HepG2 (cell line): Measurements from ENCODE around the gene HINFP. TPM values are rescaled to one million over a fixed set of nuclear protein-coding genes. Genes with fewer than 3 reads are reported as not detected.
"Not testable (repeated sequence)": the region's sequence is repeated elsewhere in the genome, so short reads cannot be mapped to it uniquely, and the experiment has no call there.

Experiments used
- ATAC-seq: fragments of 200-7000 bp; cut with Tn5 transposase; 3 replicates; pipeline ENCODE4 v1.9.1; 2020; ENCODE audit warnings: mild to moderate bottlenecking, moderate library complexity
- BruUV-seq: library from RNA; stranded (reverse); fragments of 400-500 nt; replicated peaks from 2 replicates; lab custom pipeline; 2021; lab: Mats Ljungman, UMichigan
- CTCF ChIA-PET: fragments of 300-600 bp; formaldehyde crosslinking; extraction: SDS; loops from one replicate; lab custom pipeline; 2021; ENCODE audit warnings: low total read pairs, inconsistent platforms, low intra/inter-chr PET ratio; lab: Yijun Ruan, JAX
- POLR2A ChIA-PET: fragments of 350-600 bp; sonication (Branson Sonifier 250); formaldehyde crosslinking; loops from one replicate; lab custom pipeline; 2020; ENCODE audit warnings: antibody characterized with exemption, inconsistent platforms; lab: Yijun Ruan, JAX
- DNase-seq: peaks from one replicate; pipeline ENCODE4 v3.0.0-alpha.2; 2015; ENCODE audit warnings: low spot score
- FAIRE-seq: peaks from 3 replicates; lab custom pipeline; 2011; peaks lifted over from hg19 to GRCh38; lab: Jason Lieb, UNC
- H2AFZ ChIP-seq: one replicate; pipeline ENCODE4 v1.6.1; 2011; ENCODE audit warnings: low read length, inconsistent platforms
- H3K27ac ChIP-seq: fragments of 300-600 bp; 3 replicates; pipeline ENCODE4 v1.8.0; 2011; ENCODE audit warnings: mixed run types, mild to moderate bottlenecking, mixed read lengths, low read length, inconsistent platforms; ENCODE audit not compliant: insufficient read depth; ENCODE audit errors: extremely low read length
- H3K27me3 ChIP-seq, 2 experiments: fragments of 200-600 bp in 1 of 2; 2 replicates in 1 of 2; 3 replicates in 1 of 2; pipeline versions ENCODE4 v1.6.0 to v1.8.0; 2011; ENCODE audit warnings: low read length in 2 of 2, mild to moderate bottlenecking in 2 of 2, moderate library complexity in 2 of 2, inconsistent platforms in 1 of 2; ENCODE audit not compliant: insufficient read depth in 2 of 2, control insufficient read depth in 1 of 2
- H3K36me3 ChIP-seq, 2 experiments: fragments of 200-600 bp in 1 of 2; replicated peaks in 1 of 2; 2 replicates in 1 of 2; 3 replicates in 1 of 2; pipeline versions ENCODE4 v1.5.1 to v1.8.0; 2011; ENCODE audit warnings: low read length in 2 of 2, inconsistent platforms in 1 of 2; ENCODE audit not compliant: insufficient read depth in 2 of 2, control insufficient read depth in 1 of 2
- H3K4me1 ChIP-seq: 2 replicates; pipeline ENCODE4 v1.5.1; 2012; ENCODE audit warnings: low read length, inconsistent platforms; ENCODE audit not compliant: insufficient read depth
- H3K4me2 ChIP-seq: 2 replicates; pipeline ENCODE4 v1.6.0; 2011; ENCODE audit warnings: low read depth, low read length, inconsistent platforms
- H3K4me3 ChIP-seq, 3 experiments: fragments of 200-600 bp in 1 of 3; sonication (generic), shearing (Covaris generic) in 1 of 3; replicated peaks in 1 of 3; 2 replicates each; pipeline ENCODE4 v1.5.1; 2011 to 2016; ENCODE audit warnings: low read length in 3 of 3, inconsistent platforms in 2 of 3, low read depth in 2 of 3, mild to moderate bottlenecking in 2 of 3, control low read depth in 1 of 3, mixed read lengths in 1 of 3; ENCODE audit not compliant: insufficient read depth in 1 of 3
- H3K79me2 ChIP-seq: one replicate; pipeline ENCODE4 v1.6.1; 2011; ENCODE audit warnings: low read length, inconsistent platforms; ENCODE audit not compliant: insufficient read depth
- H3K9ac ChIP-seq: 2 replicates; pipeline ENCODE4 v1.6.0; 2011; ENCODE audit warnings: mild to moderate bottlenecking, low read depth, low read length, inconsistent platforms; ENCODE audit not compliant: insufficient read depth
- H3K9me3 ChIP-seq: 2 replicates; pipeline ENCODE4 v1.5.1; 2012; ENCODE audit warnings: mild to moderate bottlenecking, low read length
- H4K20me1 ChIP-seq: 2 replicates; pipeline ENCODE4 v1.6.0; 2011; ENCODE audit warnings: inconsistent platforms, mild to moderate bottlenecking, low read length, moderate library complexity; ENCODE audit not compliant: insufficient read depth
- AGO2 ChIP-seq: fragments of 200-400 bp; formaldehyde crosslinking; optimal IDR thresholded peaks from 2 replicates; pipeline ENCODE3; 2017; ENCODE audit warnings: mild to moderate bottlenecking, low read depth, low read length, moderate library complexity
- HOXA7 ChIP-seq: sonication (generic); formaldehyde crosslinking; IDR thresholded peaks from 2 replicates; pipeline ENCODE4 v1.8.1; 2022; ENCODE audit warnings: mild to moderate bottlenecking, missing genetic modification reagents, moderate library complexity
- PTBP1 ChIP-seq: fragments of 200-400 bp; formaldehyde crosslinking; IDR thresholded peaks from 2 replicates; pipeline ENCODE4 v1.6.1; 2018; ENCODE audit warnings: low read length, low read depth; ENCODE audit not compliant: poor library complexity, severe bottlenecking
- SMAD3 ChIP-seq: sonication (generic); formaldehyde crosslinking; IDR thresholded peaks from 2 replicates; pipeline ENCODE4 v1.4.0; 2020; ENCODE audit warnings: missing genetic modification reagents
- ZFP37 ChIP-seq: sonication (generic); formaldehyde crosslinking; IDR thresholded peaks from 2 replicates; pipeline ENCODE4 v1.4.0; 2020; ENCODE audit warnings: missing genetic modification reagents, borderline replicate concordance
- ZNF687 ChIP-seq: sonication (generic); formaldehyde crosslinking; IDR thresholded peaks from 2 replicates; pipeline ENCODE4 v1.5.1; 2020; ENCODE audit warnings: mild to moderate bottlenecking, missing genetic modification reagents, moderate library complexity
- ZSCAN29 ChIP-seq: sonication (generic); formaldehyde crosslinking; conservative IDR thresholded peaks from 2 replicates; pipeline ENCODE4 v1.4.0; 2020; ENCODE audit warnings: mild to moderate bottlenecking, missing genetic modification reagents
- WGBS: methylation state at CpG from one replicate; pipeline ENCODE4 v1.1.6; 2017; ENCODE audit warnings: low lambda C conversion rate; 5-methylcytosine and 5-hydroxymethylcytosine counted together
- in situ Hi-C: cut with HindIII; loops from 2 replicates; pipeline ENCODE4 v1.10.0; 2017; ENCODE audit warnings: low pct_unique_long_range_greater_than_20kb; ENCODE audit not compliant: extremely low pct_ligation_motif_present
- intact Hi-C: fragments of 100-400 bp; cut with micrococcal nuclease; formaldehyde crosslinking; loops from one replicate; pipeline ENCODE4 v1.10.0; 2022; ENCODE audit not compliant: unreplicated experiment
- polyA plus RNA-seq, 8 experiments: library from polyadenylated mRNA; depleted of rRNA in 3 of 8; stranded (reverse) in 7 of 8; unstranded in 1 of 8; fragments of >200 nt; fragmentation: Illumina TruSeq in 4 of 8; extraction: Trizol in 4 of 8; gene quantifications; 2 replicates each; pipeline versions ENCODE4 v1.2.1 to v1.2.3, GENCODE V29; 2011 to 2016; ENCODE audit warnings: low read depth in 4 of 8, missing spikeins in 1 of 8, mixed read lengths in 1 of 8; ENCODE audit not compliant: insufficient read depth in 1 of 8
- total RNA-seq, 5 experiments: library from RNA; depleted of rRNA; stranded (reverse); fragments of >200 nt; fragmentation: Illumina TruSeq; extraction: Trizol; gene quantifications; 2 replicates each; pipeline ENCODE4 v1.2.3, GENCODE V29; 2016; ENCODE audit warnings: low read depth in 1 of 5

HINFP gene
- total and polyA plus RNA-seq, 2 of the 13 experiments (the other 11 are each of a cell fraction or from before 2014, with no cell fraction given), result 15.1 to 21.4 TPM

- TF ChIP-seq ZNF687 (CRISPR knock-in tag) (no peak), HOXA7 (CRISPR knock-in tag) (no peak)
Measured at GRCh38 chr11:119180729-119181676, 59.6 kb downstream of the HINFP start (continued).

GRCh38 chr11:119181677-119182412, 60.5 kb downstream of the HINFP start:
- Histone ChIP-seq H3K4me1 (peaks cover 16% of the 10 kb centered on the region), H3K4me3 (no peak overlapping the region), H3K4me2 (no peak overlapping the region), H3K27ac (no peak overlapping the region), H3K9me3 (no peaks in the 10 kb centered on the region), H3K79me2 (no peaks in the 10 kb centered on the region), H3K9ac (no peak overlapping the region), H4K20me1 (no peaks in the 10 kb centered on the region), H2AFZ (no peak overlapping the region), H3K27me3 (no peaks in the 10 kb centered on the region; a peak in 1 of 5 replicates), H3K36me3 (peaks cover 3% of the 10 kb centered on the region in 2 experiments; a peak in 1 of 5 replicates)
- ATAC-seq (no peak), DNase-seq (no peak), FAIRE-seq (no peak)
- CTCF ChIA-PET, result no interaction called here
- TF ChIP-seq SMAD3 (CRISPR knock-in tag) (no peak), PTBP1 (no peak), ZFP37 (CRISPR knock-in tag) (no peak), ZSCAN29 (CRISPR knock-in tag) (no peak), AGO2 (peak; percentile 54)
- POLR2A ChIA-PET, result interaction anchor here (2.6 kb wide), 1 partner anchor 13 kb away, joined by 11 read pairs; no protein-coding TSS in a partner anchor
- no TSS peak for BruUV-seq
- intact Hi-C loops (no loop called here), in situ Hi-C loops (no loop called here)
- WGBS, result 93% methylated on average over 7 of the region's 17 CpGs

- POLR2A ChIA-PET, result interaction anchor here (3.8 kb wide), 1 partner anchor 16 kb away, joined by 31 read pairs; the partner anchor contains the start of gene NLRX1
- intact Hi-C loops, result loop anchor here (1.0 kb wide), 1 partner anchor 9 kb away; no protein-coding TSS in a partner anchor
- BruUV-seq, H3K27me3 ChIP-seq, H3K4me2 ChIP-seq, H3K9me3 ChIP-seq, H2AFZ ChIP-seq, H3K27ac ChIP-seq, ATAC-seq, DNase-seq, H3K9ac ChIP-seq, in situ Hi-C loops, H3K36me3 ChIP-seq, H3K79me2 ChIP-seq, H4K20me1 ChIP-seq, CTCF ChIA-PET, H3K4me3 ChIP-seq, FAIRE-seq: not testable (repeated sequence)
- 84% methylated on average over 9 of the region's 9 CpGs for WGBS
- H3K4me1 ChIP-seq, result peaks cover 16% of the 10 kb centered on the region
Measured at GRCh38 chr11:119184399-119184798, 63.0 kb downstream of the HINFP start.
